IPS DF 4.7 (cell line): ENCODE results near the gene TMTC4.
"Not testable (repeated sequence)": the region's sequence is repeated elsewhere in the genome, so short reads cannot be mapped to it uniquely, and the experiment has no call there.

Experiments
- DNase-seq: peaks from one replicate; pipeline ENCODE4 v3.0.0-alpha.2; 2013; ENCODE audit warnings: low spot score; ENCODE audit errors: extremely low read depth

The TMTC4 gene

DNA sequence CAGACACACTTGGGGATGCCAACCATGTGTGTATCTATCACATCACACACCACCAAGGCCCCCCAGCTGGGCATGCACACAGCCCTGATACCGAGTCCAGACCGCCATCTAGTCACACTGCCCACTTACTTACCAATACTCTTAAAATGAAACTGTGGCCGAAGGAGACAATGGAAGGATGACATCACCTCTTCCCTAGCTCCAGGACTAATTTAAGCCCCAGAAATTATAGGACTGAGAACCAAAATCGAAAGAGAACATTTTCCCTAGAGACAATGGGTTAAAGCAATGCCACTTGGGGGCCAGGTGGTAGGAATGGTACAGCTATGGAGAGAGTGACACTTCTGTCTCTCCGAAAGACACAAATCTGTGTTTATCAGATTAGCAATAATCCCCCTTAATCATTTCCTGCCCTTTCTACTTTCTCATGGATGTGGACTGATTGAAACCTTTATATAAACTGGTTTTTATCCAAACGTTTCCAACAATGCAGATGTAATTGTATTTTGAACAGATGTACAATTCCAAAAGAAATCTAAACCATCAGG, 85.3 kb downstream of the TMTC4 start:
- no peak for DNase-seq

DNA sequence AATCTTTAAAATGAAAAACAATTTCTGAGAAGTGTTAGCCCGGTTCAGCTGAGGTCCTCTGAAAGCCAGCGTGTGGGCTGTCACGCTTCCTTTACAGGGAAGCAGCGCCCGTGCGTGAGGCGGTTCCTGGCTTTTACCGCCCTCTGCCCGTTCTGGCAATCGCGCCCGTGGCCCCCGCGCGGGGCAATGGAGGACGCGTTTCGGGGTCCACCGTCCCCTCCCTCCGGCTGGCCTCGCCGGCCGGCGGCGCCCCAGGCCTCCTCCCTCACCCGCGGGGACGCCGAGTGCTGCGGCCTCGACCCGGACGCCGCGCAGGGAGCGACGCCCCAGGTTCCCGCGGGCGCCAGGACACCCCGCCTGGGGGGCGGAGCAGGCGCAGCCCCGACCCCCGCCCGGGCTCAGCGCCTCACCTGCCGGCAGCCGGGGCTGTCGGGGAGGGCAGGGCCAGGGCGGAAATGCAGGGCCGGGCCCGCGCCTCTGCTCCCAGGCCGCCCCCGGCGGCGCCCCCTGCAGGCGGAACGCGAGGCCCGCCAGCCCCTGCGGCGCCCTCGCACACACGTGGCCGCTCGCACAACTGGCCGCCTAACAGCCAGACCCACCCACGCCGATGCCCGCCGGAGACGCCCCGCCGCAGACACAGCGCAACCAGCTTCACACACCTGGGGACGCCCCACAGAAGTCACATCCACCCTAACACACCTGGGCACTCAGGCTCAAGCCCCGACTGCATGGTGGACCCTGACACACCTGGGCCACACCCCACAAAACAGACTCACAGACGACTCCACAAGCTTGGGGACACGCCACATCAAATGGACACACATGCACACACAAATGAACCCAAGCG, 86.0 kb downstream of the TMTC4 start, which contains the start of gene GGACT:
GGACT (minus strand) TSS at position 459 of the 847 bp plus-strand sequence. CDS start 56,198 bp downstream, outside the sequence.
- peak; percentile 9 for DNase-seq

DNA sequence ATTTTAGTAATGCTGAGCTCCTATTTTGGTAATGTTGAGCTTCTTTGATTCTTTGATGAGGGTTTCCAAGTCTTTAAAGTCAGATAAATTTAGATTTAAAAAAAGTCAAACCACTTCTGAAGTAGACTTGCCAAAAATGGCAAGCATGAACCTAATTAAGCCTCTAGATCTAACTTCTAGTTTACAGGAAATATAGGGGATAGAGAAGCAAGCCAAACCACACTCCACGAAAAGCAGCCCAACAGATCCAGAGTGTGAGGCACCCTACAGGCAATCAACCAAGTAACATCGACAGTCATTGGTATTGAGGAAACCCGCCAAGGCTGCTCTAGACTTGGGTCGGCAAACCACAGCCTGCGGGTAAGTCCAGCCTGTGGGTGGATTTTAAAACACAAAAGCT, 89.7 kb downstream of the TMTC4 start:
- DNase-seq: no peak

DNA sequence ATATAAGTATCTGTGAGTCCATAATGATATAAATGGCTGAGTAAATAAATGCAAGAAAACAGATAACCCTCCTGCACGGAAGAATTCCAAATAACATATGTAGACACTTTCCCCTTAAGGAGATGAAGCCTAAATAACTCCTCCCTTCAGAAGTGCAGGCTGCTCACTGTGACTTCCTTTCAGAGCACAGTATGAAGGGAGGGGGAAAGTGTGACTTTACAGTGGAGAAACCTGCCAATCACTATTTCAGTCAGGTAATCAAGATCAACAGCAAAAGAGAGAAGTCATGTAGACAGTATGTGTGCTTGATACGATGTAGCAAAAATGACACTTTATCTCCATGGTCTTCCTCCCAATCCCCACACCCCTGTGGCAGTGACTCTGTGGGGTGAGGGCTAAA, 93.1 kb downstream of the TMTC4 start:
- DNase-seq: no peak

DNA sequence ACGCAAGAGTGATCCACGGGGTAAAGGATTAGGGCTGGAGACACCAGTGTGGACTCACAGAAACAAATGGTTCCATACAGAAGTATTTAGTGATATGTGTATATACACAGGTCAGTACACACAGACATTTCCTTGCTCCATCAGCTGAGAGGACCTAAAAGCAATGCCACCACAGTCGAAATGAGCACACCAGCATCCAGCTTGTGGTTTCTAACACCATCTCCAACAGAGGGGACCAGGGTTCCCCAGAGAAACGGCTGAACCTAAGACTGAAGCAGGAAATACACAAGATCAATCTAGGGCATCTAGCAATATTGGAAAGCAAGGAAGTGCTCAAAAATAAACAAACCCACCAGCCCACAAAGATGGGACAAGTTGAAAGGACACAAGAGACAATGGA, 93.6 kb downstream of the TMTC4 start:
- DNase-seq: no peak

GRCh38 chr13:100580045-100580444, 94.5 kb downstream of the TMTC4 start:
- no peak for DNase-seq

GRCh38 chr13:100577239-100577638, 97.4 kb downstream of the TMTC4 start:
- DNase-seq: not testable (repeated sequence)

GRCh38 chr13:100573121-100573520, 101.5 kb downstream of the TMTC4 start:
- DNase-seq: peak; percentile 75

DNA sequence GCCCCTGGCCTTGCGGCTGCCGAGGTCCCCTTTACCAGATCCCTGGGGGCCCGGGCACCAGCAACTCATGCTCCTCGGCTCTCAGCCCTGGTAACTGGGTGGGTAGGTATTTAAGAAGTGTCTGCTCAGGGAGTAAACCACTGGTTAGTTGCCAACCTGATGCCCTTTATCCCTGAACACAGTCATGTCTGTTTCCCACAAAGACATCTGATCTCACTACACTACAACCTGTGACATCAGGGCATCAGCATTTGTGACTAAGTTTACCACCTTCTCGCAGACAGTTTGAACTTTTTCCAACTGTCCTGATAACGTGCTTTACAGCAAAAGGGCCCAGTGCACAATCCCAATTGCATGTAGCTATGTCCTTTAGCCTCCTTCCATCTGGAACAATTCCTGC, 108.1 kb downstream of the TMTC4 start:
- DNase-seq: no peak

GRCh38 chr13:100565286-100565685, 109.3 kb downstream of the TMTC4 start:
- no peak for DNase-seq

- no peak for DNase-seq
These were observed 110.0 kb downstream of the TMTC4 start for GRCh38 chr13:100564444-100565223.

DNA sequence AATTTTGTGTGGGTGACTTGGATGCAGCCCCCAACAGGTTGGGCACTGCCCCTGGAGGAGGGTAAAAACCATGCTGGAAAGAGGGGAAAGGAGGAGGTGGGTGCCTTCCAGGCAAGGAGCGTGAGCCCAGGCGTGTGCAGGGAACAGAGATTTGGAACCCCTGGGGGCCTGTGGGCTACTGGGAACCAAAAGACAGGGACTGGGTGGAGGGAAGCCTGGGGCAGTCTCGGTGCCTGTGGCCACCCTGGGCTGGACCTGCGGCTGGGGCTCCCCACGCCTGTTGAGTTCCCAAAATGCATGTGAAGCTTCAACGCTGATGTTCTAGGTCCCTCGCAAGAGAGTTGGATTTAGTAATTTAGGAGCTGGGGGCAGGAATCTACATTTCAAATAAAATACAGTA, 110.8 kb downstream of the TMTC4 start:
- no peak for DNase-seq

DNA sequence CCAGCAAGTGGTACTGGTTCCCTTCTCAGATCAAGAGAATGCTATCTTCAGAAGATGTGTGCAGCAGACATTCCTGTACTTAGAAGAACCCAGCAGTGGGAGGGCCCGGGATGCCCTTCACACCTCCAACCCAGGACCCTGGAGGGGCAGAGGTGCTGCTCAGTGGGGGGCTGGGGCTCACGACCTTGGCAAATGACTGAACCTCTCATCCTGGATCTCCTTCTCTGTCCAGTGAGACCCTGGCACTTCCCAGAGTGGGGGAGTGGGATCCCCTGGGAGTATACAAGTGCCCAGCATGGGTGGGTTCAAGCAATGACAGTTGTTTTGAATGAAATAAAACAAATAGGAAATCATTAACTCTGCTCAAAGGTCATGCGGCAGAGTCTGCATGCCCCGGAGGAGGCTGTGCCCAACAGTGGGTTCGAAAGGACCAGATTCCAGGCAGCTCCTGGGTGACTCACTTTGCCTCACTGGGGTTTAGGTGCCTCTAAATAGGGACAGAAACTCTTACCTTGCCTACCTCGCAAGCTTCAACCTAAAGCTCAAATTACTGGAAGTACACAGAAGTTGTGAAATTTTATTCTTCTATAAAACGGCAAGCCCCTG, 112.9 kb downstream of the TMTC4 start:
- DNase-seq: no peak

- no peak for DNase-seq
These were observed 113.5 kb downstream of the TMTC4 start for GRCh38 chr13:100561158-100561499.

DNA sequence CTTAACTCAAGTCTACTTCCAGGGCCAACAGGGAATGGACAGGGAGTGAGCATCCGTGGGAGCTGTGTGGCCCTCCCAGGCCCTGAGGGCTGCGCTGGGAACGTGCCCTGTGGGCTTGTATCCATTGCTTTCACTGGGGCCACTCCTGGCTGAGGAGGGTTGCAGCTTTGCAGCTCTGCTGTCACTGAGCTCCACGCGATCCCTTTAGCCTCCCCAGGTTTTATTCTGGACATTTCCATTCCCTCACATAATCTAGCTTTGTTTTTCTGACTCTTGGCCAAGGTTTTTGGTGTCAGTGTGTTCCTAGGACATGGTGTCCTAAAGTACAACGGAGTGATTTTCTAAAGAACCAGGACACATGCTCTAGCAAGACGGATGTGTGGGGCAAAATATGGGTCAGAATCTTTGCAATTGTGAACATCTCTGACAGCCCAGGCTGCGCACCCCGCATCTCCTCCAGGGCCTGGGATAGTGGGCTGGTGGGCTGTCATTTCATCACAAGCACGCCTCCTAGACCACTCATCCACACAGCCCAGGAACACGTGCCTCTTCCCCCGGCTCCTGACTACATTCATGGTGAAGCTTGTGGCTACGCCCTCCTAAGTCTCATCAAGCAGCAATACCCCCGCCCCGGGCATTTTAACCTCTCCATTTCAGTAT, 114.0 kb downstream of the TMTC4 start:
- no peak for DNase-seq

GRCh38 chr13:100559886-100560285, 114.7 kb downstream of the TMTC4 start:
- no peak for DNase-seq
